Measurements from ENCODE around the gene MRPL34. TPM values are rescaled to one million over a fixed set of nuclear protein-coding genes. Genes with fewer than 3 reads are reported as not detected.

The MRPL34 gene
- total RNA-seq, 2 experiments from 2014 or later, result 28.4 to 28.7 TPM

DNA sequence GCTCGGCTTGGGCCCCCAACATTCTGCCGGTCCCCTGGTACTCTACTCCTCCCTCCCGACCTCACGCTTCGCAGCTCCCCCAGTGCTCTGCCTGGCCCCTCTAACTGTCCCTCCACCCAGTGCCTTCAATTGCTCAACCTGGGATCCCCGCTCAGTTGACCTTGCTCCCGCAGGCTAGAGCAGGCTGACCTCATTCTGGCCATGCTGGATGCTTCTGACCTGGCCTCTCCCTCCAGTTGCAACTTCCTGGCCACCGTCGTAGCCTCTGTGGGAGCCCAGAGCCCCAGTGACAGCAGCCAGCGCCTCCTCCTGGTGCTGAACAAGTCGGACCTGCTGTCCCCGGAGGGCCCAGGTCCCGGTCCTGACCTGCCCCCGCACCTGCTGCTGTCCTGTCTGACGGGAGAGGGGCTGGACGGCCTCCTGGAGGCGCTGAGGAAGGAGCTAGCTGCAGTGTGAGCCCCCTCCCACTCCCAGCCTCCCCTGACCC lies 35.2 kb downstream of the MRPL34 start:
- no peak overlapping the region for H3K27ac ChIP-seq (ENCODE audit: low read depth in 1 of 2, low read length in 2 of 2)
- Mint-ChIP-seq H3K36me3 (ENCODE audit: low read depth) (peaks cover 11% of the 10 kb centered on the region), H3K9me3 (no peaks in the 10 kb centered on the region), H3K27ac (no peak overlapping the region), H3K4me3 (peak overlapping the region; percentile 30), H3K27me3 (no peaks in the 10 kb centered on the region), H3K4me1 (ENCODE audit: low read depth) (peaks cover 13% of the 10 kb centered on the region)
- H3K27me3 ChIP-seq (ENCODE audit: control insufficient read depth in 1 of 2, insufficient read depth in 2 of 2, low read length in 2 of 2), result no peaks in the 10 kb centered on the region
- H3K9me3 ChIP-seq (ENCODE audit: control insufficient read depth in 1 of 2, insufficient read depth in 1 of 2, low read length in 2 of 2), result no peaks in the 10 kb centered on the region
- peaks cover 24% of the 10 kb centered on the region for H3K4me1 ChIP-seq (ENCODE audit: insufficient read depth, low read length)
- intact Hi-C loops (cut with DNase I, micrococcal nuclease), result no loop called here
- H3K36me3 ChIP-seq (ENCODE audit: insufficient read depth, low read length), result peaks cover 7% of the 10 kb centered on the region
- H3K4me3 ChIP-seq (ENCODE audit: low read length), result no peak overlapping the region
- TF ChIP-seq, protein P1, sequence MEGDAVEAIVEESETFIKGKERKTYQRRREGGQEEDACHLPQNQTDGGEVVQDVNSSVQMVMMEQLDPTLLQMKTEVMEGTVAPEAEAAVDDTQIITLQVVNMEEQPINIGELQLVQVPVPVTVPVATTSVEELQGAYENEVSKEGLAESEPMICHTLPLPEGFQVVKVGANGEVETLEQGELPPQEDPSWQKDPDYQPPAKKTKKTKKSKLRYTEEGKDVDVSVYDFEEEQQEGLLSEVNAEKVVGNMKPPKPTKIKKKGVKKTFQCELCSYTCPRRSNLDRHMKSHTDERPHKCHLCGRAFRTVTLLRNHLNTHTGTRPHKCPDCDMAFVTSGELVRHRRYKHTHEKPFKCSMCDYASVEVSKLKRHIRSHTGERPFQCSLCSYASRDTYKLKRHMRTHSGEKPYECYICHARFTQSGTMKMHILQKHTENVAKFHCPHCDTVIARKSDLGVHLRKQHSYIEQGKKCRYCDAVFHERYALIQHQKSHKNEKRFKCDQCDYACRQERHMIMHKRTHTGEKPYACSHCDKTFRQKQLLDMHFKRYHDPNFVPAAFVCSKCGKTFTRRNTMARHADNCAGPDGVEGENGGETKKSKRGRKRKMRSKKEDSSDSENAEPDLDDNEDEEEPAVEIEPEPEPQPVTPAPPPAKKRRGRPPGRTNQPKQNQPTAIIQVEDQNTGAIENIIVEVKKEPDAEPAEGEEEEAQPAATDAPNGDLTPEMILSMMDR (IDR thresholded peaks at IDR 0.05), result no peak
- POLR2A ChIA-PET, result no interaction called here
- peak in 1 of 14 experiments; percentile 36 for DNase-seq
- CTCF ChIA-PET, result no interaction called here
- ATAC-seq (ENCODE audit: poor library complexity), result no peak

- intact Hi-C loops (cut with DNase I, micrococcal nuclease), result no loop called here
- Histone ChIP-seq H3K36me3 (ENCODE audit: insufficient read depth, low read length) (peaks cover 7% of the 10 kb centered on the region), H3K27ac (ENCODE audit: low read depth in 1 of 2, low read length in 2 of 2) (no peak overlapping the region), H3K4me1 (ENCODE audit: insufficient read depth, low read length) (peaks cover 25% of the 10 kb centered on the region), H3K27me3 (ENCODE audit: control insufficient read depth in 1 of 2, insufficient read depth in 2 of 2, low read length in 2 of 2) (no peaks in the 10 kb centered on the region), H3K4me3 (ENCODE audit: low read length) (no peak overlapping the region), H3K9me3 (ENCODE audit: control insufficient read depth in 1 of 2, insufficient read depth in 1 of 2, low read length in 2 of 2) (no peaks in the 10 kb centered on the region)
- peaks cover 11% of the 10 kb centered on the region for H3K36me3 Mint-ChIP-seq (ENCODE audit: low read depth)
- DNase-seq (peak in 1 of 14 experiments; percentile 14), ATAC-seq (ENCODE audit: poor library complexity) (no peak)
- H3K4me3 Mint-ChIP-seq, result peak overlapping the region; percentile 30
- TF ChIP-seq, protein P1 (IDR thresholded peaks at IDR 0.05), result no peak
- ChIA-PET CTCF (no interaction called here), POLR2A (no interaction called here)
- no peaks in the 10 kb centered on the region for H3K9me3 Mint-ChIP-seq
- H3K4me1 Mint-ChIP-seq (ENCODE audit: low read depth), result peaks cover 14% of the 10 kb centered on the region
- no peak overlapping the region for H3K27ac Mint-ChIP-seq
- H3K27me3 Mint-ChIP-seq, result no peaks in the 10 kb centered on the region
Observed at GRCh38 chr19:17341386-17341785, 35.7 kb downstream of the MRPL34 start.

- TF ChIP-seq, protein P1 (IDR thresholded peaks at IDR 0.05), result no peak
- ChIA-PET CTCF (interaction anchor here (0.7 kb wide), 1 partner anchor 49 kb away, joined by 3 read pairs; no protein-coding TSS in a partner anchor), POLR2A (no interaction called here)
- peaks cover 23% of the 10 kb centered on the region for H3K4me1 ChIP-seq (ENCODE audit: insufficient read depth, low read length)
- Mint-ChIP-seq H3K36me3 (ENCODE audit: low read depth) (peaks cover 11% of the 10 kb centered on the region), H3K27me3 (no peaks in the 10 kb centered on the region), H3K4me3 (no peak overlapping the region), H3K4me1 (ENCODE audit: low read depth) (peaks cover 12% of the 10 kb centered on the region), H3K27ac (no peak overlapping the region), H3K9me3 (no peaks in the 10 kb centered on the region)
- no peak for ATAC-seq (ENCODE audit: poor library complexity)
- H3K27ac ChIP-seq (ENCODE audit: low read depth in 1 of 2, low read length in 2 of 2), result no peak overlapping the region
- no peaks in the 10 kb centered on the region for H3K9me3 ChIP-seq (ENCODE audit: control insufficient read depth in 1 of 2, insufficient read depth in 1 of 2, low read length in 2 of 2)
- intact Hi-C loops (cut with DNase I, micrococcal nuclease), result no loop called here
- H3K4me3 ChIP-seq (ENCODE audit: low read length), result no peak overlapping the region
- H3K27me3 ChIP-seq (ENCODE audit: control insufficient read depth in 1 of 2, insufficient read depth in 2 of 2, low read length in 2 of 2), result no peaks in the 10 kb centered on the region
- DNase-seq, result no peak
- H3K36me3 ChIP-seq (ENCODE audit: insufficient read depth, low read length), result peaks cover 7% of the 10 kb centered on the region
Observed at GRCh38 chr19:17341845-17342244, 36.2 kb downstream of the MRPL34 start.
